Measurements from ENCODE around the gene CALCB.

The CALCB gene, protein sequence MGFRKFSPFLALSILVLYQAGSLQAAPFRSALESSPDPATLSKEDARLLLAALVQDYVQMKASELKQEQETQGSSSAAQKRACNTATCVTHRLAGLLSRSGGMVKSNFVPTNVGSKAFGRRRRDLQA

GRCh38 chr11:15073361-15074205, at the start of gene CALCB:
CALCB (plus strand) TSS chr11:15073593; CDS start chr11:15074719, 1,126 bp downstream.
- H3K9me2 ChIP-seq (replicated peaks; ENCODE audit: control insufficient read depth, low read length), result no peaks in the 10 kb centered on the region

GRCh38 chr11:15027011-15027410, 46.4 kb upstream of the CALCB start:
- Histone ChIP-seq H3K27ac (ENCODE audit: low read depth, low read length) (no peak overlapping the region), H3K4me2 (ENCODE audit: low read length) (no peak overlapping the region), H3K36me3 (ENCODE audit: control insufficient read depth, low read length) (no peaks in the 10 kb centered on the region), H3F3A (ENCODE audit: control insufficient read depth, insufficient read depth) (no peaks in the 10 kb centered on the region), H3K4me1 (ENCODE audit: control insufficient read depth, low read length) (no peaks in the 10 kb centered on the region), H3K27me3 (ENCODE audit: control insufficient read depth, low read length) (no peaks in the 10 kb centered on the region), H3K79me2 (ENCODE audit: control insufficient read depth, low read length) (no peaks in the 10 kb centered on the region), H3K9me2 (replicated peaks; ENCODE audit: control insufficient read depth, low read length) (no peaks in the 10 kb centered on the region), H3K9me3 (ENCODE audit: control insufficient read depth, insufficient read depth, low read length) (no peaks in the 10 kb centered on the region), H3K4me3 (ENCODE audit: low read length) (no peak overlapping the region), H4K20me1 (ENCODE audit: control insufficient read depth, insufficient read depth, low read depth, low read length) (no peaks in the 10 kb centered on the region)
- TF ChIP-seq, protein P1, sequence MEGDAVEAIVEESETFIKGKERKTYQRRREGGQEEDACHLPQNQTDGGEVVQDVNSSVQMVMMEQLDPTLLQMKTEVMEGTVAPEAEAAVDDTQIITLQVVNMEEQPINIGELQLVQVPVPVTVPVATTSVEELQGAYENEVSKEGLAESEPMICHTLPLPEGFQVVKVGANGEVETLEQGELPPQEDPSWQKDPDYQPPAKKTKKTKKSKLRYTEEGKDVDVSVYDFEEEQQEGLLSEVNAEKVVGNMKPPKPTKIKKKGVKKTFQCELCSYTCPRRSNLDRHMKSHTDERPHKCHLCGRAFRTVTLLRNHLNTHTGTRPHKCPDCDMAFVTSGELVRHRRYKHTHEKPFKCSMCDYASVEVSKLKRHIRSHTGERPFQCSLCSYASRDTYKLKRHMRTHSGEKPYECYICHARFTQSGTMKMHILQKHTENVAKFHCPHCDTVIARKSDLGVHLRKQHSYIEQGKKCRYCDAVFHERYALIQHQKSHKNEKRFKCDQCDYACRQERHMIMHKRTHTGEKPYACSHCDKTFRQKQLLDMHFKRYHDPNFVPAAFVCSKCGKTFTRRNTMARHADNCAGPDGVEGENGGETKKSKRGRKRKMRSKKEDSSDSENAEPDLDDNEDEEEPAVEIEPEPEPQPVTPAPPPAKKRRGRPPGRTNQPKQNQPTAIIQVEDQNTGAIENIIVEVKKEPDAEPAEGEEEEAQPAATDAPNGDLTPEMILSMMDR (IDR thresholded peaks at IDR 0.05; ENCODE audit: low read depth, low read length, poor library complexity, severe bottlenecking), result no peak

More at GRCh38 chr11:15073361-15074205, at the start of gene CALCB:
- H3K27me3 ChIP-seq (ENCODE audit: control insufficient read depth, low read length), result no peaks in the 10 kb centered on the region
- H4K20me1 ChIP-seq (ENCODE audit: control insufficient read depth, insufficient read depth, low read depth, low read length), result no peaks in the 10 kb centered on the region
- H3K27ac ChIP-seq (ENCODE audit: low read depth, low read length), result no peak within 1 kb of the TSS
- H3K36me3 ChIP-seq (ENCODE audit: control insufficient read depth, low read length), result no peaks in the 10 kb centered on the region
- TF ChIP-seq EZH2phosphoT487 (IDR thresholded peaks at IDR 0.05; ENCODE audit: borderline replicate concordance, low read length), result no peak
- TF ChIP-seq, protein P1 (IDR thresholded peaks at IDR 0.05; ENCODE audit: low read depth, low read length, poor library complexity, severe bottlenecking), result no peak
- H3K79me2 ChIP-seq (ENCODE audit: control insufficient read depth, low read length), result no peaks in the 10 kb centered on the region
- H3K4me3 ChIP-seq (ENCODE audit: low read length), result peak within 1 kb of the TSS; percentile 54
- no peaks in the 10 kb centered on the region for H3F3A ChIP-seq (ENCODE audit: control insufficient read depth, insufficient read depth)
- H3K9me3 ChIP-seq (ENCODE audit: control insufficient read depth, insufficient read depth, low read length), result no peaks in the 10 kb centered on the region
- peak within 1 kb of the TSS; percentile 64 for H3K4me2 ChIP-seq (ENCODE audit: low read length)
- peaks cover 6% of the 10 kb centered on the region for H3K4me1 ChIP-seq (ENCODE audit: control insufficient read depth, low read length)

- no peaks in the 10 kb centered on the region for H4K20me1 ChIP-seq (ENCODE audit: control insufficient read depth, insufficient read depth, low read depth, low read length)
- no peaks in the 10 kb centered on the region for H3F3A ChIP-seq (ENCODE audit: control insufficient read depth, insufficient read depth)
- H3K9me3 ChIP-seq (ENCODE audit: control insufficient read depth, insufficient read depth, low read length), result no peaks in the 10 kb centered on the region
- H3K4me1 ChIP-seq (ENCODE audit: control insufficient read depth, low read length), result no peaks in the 10 kb centered on the region
- no peaks in the 10 kb centered on the region for H3K27me3 ChIP-seq (ENCODE audit: control insufficient read depth, low read length)
- no peak overlapping the region for H3K4me3 ChIP-seq (ENCODE audit: low read length)
- no peak for TF ChIP-seq EZH2phosphoT487 (IDR thresholded peaks at IDR 0.05; ENCODE audit: borderline replicate concordance, low read length)
- TF ChIP-seq, protein P1 (IDR thresholded peaks at IDR 0.05; ENCODE audit: low read depth, low read length, poor library complexity, severe bottlenecking), result no peak
- no peaks in the 10 kb centered on the region for H3K9me2 ChIP-seq (replicated peaks; ENCODE audit: control insufficient read depth, low read length)
- no peaks in the 10 kb centered on the region for H3K79me2 ChIP-seq (ENCODE audit: control insufficient read depth, low read length)
- no peaks in the 10 kb centered on the region for H3K36me3 ChIP-seq (ENCODE audit: control insufficient read depth, low read length)
- H3K27ac ChIP-seq (ENCODE audit: low read depth, low read length), result no peak overlapping the region
- H3K4me2 ChIP-seq (ENCODE audit: low read length), result no peak overlapping the region
These were observed 45.4 kb upstream of the CALCB start for GRCh38 chr11:15027956-15028355.

Measured in DOHH2 (cell line).